ENCODE results near the gene CREBBP.

DNA sequence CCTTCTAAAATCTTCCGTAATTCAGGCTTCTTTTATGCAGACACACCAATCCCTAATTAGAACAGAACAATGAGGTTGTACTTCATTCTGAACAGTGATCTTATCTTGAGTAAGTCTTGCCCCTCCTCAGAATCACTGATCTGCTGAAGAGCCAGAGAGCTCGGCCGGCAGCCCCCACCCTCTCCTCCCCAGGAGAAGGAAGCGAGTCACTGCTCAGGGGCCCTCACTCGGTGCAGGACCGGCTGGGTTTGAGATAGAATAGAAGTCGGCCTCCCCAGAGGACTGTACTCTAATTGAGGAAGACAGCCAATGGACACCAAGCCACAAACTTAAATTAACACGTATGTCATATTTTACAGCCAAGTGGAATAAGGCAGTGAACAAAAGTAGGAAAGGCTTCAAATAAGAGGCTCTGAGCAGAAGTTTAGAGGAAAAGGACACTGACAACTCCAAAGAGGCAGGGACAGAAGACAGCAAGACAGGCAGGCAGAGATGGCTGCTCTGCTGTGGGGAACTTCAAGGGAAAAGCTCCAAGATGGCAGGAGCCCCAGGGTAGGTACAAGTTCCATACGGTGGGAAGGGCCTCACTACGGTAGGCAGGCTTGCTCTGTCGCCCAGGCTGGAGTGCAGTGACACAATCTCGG, 18.6 kb downstream of the CREBBP start:
- TF ChIP-seq, protein P1, sequence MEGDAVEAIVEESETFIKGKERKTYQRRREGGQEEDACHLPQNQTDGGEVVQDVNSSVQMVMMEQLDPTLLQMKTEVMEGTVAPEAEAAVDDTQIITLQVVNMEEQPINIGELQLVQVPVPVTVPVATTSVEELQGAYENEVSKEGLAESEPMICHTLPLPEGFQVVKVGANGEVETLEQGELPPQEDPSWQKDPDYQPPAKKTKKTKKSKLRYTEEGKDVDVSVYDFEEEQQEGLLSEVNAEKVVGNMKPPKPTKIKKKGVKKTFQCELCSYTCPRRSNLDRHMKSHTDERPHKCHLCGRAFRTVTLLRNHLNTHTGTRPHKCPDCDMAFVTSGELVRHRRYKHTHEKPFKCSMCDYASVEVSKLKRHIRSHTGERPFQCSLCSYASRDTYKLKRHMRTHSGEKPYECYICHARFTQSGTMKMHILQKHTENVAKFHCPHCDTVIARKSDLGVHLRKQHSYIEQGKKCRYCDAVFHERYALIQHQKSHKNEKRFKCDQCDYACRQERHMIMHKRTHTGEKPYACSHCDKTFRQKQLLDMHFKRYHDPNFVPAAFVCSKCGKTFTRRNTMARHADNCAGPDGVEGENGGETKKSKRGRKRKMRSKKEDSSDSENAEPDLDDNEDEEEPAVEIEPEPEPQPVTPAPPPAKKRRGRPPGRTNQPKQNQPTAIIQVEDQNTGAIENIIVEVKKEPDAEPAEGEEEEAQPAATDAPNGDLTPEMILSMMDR (IDR thresholded peaks at IDR 0.05) = no peak
- no peak for TF ChIP-seq POLR2AphosphoS5 (IDR thresholded peaks at IDR 0.05)
